Measurements from ENCODE around the gene FLVCR2. TPM values are rescaled to one million over a fixed set of nuclear protein-coding genes. Genes with fewer than 3 reads are reported as not detected.

FLVCR2 gene
- total RNA-seq, 2 experiments from 2014 or later = 1.1 to 6.2 TPM

GRCh38 chr14:75626396-75626795 is 48.0 kb downstream of the FLVCR2 start:
- Mint-ChIP-seq H3K9me3 (no peaks in the 10 kb centered on the region), H3K4me3 (no peak overlapping the region), H3K36me3 (ENCODE audit: low read depth) (no peaks in the 10 kb centered on the region), H3K27ac (no peak overlapping the region), H3K4me1 (no peaks in the 10 kb centered on the region), H3K27me3 (no peaks in the 10 kb centered on the region)
- DNase-seq = no peak
- ChIA-PET POLR2A (no interaction called here), CTCF (interaction anchor here (1.5 kb wide), 1 partner anchor 49 kb away, joined by 3 read pairs; no protein-coding TSS in a partner anchor)

DNA sequence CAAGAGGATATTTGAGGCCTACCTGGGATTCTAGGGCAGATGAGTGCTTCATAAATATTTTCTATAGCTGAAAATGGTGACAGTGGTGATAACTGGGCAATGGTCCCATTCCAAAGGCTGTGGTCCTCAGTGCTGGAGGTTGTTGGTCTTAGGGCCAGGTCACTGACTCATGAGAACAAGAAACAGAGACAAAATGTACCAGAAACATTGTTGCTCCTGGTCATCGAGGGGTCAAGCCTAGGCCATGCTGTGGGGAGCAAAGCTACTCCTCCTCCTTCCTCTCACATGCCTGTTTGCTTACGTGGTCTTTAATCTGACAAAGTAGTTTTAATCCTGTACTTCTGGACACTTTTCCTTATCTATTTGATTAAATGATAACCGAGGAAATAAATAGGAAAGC is 48.4 kb downstream of the FLVCR2 start:
- ChIA-PET POLR2A (no interaction called here), CTCF (interaction anchor here (1.5 kb wide), 1 partner anchor 49 kb away, joined by 3 read pairs; no protein-coding TSS in a partner anchor)
- no peaks in the 10 kb centered on the region for H3K36me3 Mint-ChIP-seq (ENCODE audit: low read depth)
- no peak overlapping the region for H3K4me3 Mint-ChIP-seq
- DNase-seq = no peak
- H3K4me1 Mint-ChIP-seq = no peaks in the 10 kb centered on the region
- H3K9me3 Mint-ChIP-seq = no peaks in the 10 kb centered on the region
- no peaks in the 10 kb centered on the region for H3K27me3 Mint-ChIP-seq
- no peak overlapping the region for H3K27ac Mint-ChIP-seq

GRCh38 chr14:75627406-75627805 is 49.0 kb downstream of the FLVCR2 start:
- Mint-ChIP-seq H3K27ac (no peak overlapping the region), H3K4me3 (no peak overlapping the region), H3K4me1 (no peaks in the 10 kb centered on the region), H3K36me3 (ENCODE audit: low read depth) (no peaks in the 10 kb centered on the region), H3K9me3 (no peaks in the 10 kb centered on the region), H3K27me3 (no peaks in the 10 kb centered on the region)
- no peak for DNase-seq
- CTCF ChIA-PET = no interaction called here
- POLR2A ChIA-PET = no interaction called here

DNA sequence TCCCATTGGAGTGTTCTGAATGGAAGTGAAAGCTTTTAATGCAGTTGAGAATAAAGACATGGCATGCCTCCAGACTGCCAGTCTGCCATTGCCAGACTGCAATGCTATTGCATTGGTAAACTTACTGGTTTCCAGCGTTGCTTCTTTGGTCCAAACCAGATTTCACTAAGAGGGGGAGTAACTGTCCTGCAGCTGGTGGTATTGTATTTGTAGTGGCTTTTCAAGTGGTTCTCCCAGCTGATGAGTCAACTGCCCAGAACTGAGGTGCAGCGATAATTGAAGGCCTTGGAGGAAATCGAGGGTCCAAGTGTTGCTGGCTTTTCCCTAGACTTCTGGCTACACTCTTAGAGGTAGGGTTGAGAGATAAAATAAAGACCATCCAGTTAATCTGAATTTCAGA is 50.4 kb downstream of the FLVCR2 start:
- no peaks in the 10 kb centered on the region for H3K36me3 Mint-ChIP-seq (ENCODE audit: low read depth)
- H3K9me3 Mint-ChIP-seq = no peaks in the 10 kb centered on the region
- ChIA-PET CTCF (interaction anchor here (0.7 kb wide), 1 partner anchor 527 kb away, joined by 4 read pairs; no protein-coding TSS in a partner anchor), POLR2A (interaction anchor here (0.6 kb wide), 1 partner anchor 19 kb away, joined by 5 read pairs; no protein-coding TSS in a partner anchor)
- H3K27me3 Mint-ChIP-seq = no peaks in the 10 kb centered on the region
- no peak overlapping the region for H3K27ac Mint-ChIP-seq
- no peaks in the 10 kb centered on the region for H3K4me1 Mint-ChIP-seq
- no peak overlapping the region for H3K4me3 Mint-ChIP-seq
- no peak for DNase-seq

- CTCF ChIA-PET = no interaction called here
- Mint-ChIP-seq H3K4me1 (no peaks in the 10 kb centered on the region), H3K27me3 (no peaks in the 10 kb centered on the region), H3K4me3 (no peak overlapping the region), H3K36me3 (ENCODE audit: low read depth) (no peaks in the 10 kb centered on the region), H3K27ac (no peak overlapping the region), H3K9me3 (no peaks in the 10 kb centered on the region)
- no peak for DNase-seq
- POLR2A ChIA-PET = no interaction called here
These were observed 52.5 kb downstream of the FLVCR2 start for GRCh38 chr14:75630695-75631452.

GRCh38 chr14:75631453-75631831 is 53.0 kb downstream of the FLVCR2 start:
- no peak for DNase-seq
- ChIA-PET POLR2A (no interaction called here), CTCF (interaction anchor here (1.1 kb wide), 1 partner anchor 11 kb away, joined by 3 read pairs; no protein-coding TSS in a partner anchor)
- H3K27me3 Mint-ChIP-seq = no peaks in the 10 kb centered on the region
- H3K4me1 Mint-ChIP-seq = no peaks in the 10 kb centered on the region
- no peak overlapping the region for H3K27ac Mint-ChIP-seq
- H3K9me3 Mint-ChIP-seq = no peaks in the 10 kb centered on the region
- H3K4me3 Mint-ChIP-seq = no peak overlapping the region
- H3K36me3 Mint-ChIP-seq (ENCODE audit: low read depth) = no peaks in the 10 kb centered on the region

GRCh38 chr14:75634848-75635247 is 56.4 kb downstream of the FLVCR2 start:
- ChIA-PET POLR2A (interaction anchor here (0.6 kb wide), 1 partner anchor 317 kb away, joined by 3 read pairs; no protein-coding TSS in a partner anchor), CTCF (interaction anchor here (0.7 to 2.1 kb wide), 3 partner anchors 9 to 58 kb away, joined by 3 to 6 read pairs (median 3); no protein-coding TSS in a partner anchor)
- no peaks in the 10 kb centered on the region for H3K4me1 Mint-ChIP-seq
- no peak overlapping the region for H3K4me3 Mint-ChIP-seq
- no peaks in the 10 kb centered on the region for H3K9me3 Mint-ChIP-seq
- no peaks in the 10 kb centered on the region for H3K36me3 Mint-ChIP-seq (ENCODE audit: low read depth)
- DNase-seq = no peak
- no peaks in the 10 kb centered on the region for H3K27me3 Mint-ChIP-seq
- no peak overlapping the region for H3K27ac Mint-ChIP-seq

GRCh38 chr14:75636100-75636692 is 57.8 kb downstream of the FLVCR2 start:
- Mint-ChIP-seq H3K4me3 (no peak overlapping the region), H3K4me1 (no peaks in the 10 kb centered on the region), H3K27me3 (no peaks in the 10 kb centered on the region), H3K9me3 (no peaks in the 10 kb centered on the region), H3K36me3 (ENCODE audit: low read depth) (no peaks in the 10 kb centered on the region), H3K27ac (no peak overlapping the region)
- ChIA-PET CTCF (interaction anchor here (0.6 to 1.1 kb wide), 3 partner anchors 18 to 1911 kb away, joined by 3 read pairs; no protein-coding TSS in a partner anchor), POLR2A (no interaction called here)
- DNase-seq = no peak

- Mint-ChIP-seq H3K4me1 (no peaks in the 10 kb centered on the region), H3K36me3 (ENCODE audit: low read depth) (no peaks in the 10 kb centered on the region), H3K9me3 (no peaks in the 10 kb centered on the region), H3K27ac (no peak overlapping the region), H3K27me3 (no peaks in the 10 kb centered on the region), H3K4me3 (no peak overlapping the region)
- ChIA-PET POLR2A (no interaction called here), CTCF (interaction anchor here (1.0 to 1.2 kb wide), 2 partner anchors 10 to 13 kb away, joined by 4 to 5 read pairs; no protein-coding TSS in a partner anchor)
- DNase-seq = no peak
These were observed 62.5 kb downstream of the FLVCR2 start for GRCh38 chr14:75640876-75641275.

DNA sequence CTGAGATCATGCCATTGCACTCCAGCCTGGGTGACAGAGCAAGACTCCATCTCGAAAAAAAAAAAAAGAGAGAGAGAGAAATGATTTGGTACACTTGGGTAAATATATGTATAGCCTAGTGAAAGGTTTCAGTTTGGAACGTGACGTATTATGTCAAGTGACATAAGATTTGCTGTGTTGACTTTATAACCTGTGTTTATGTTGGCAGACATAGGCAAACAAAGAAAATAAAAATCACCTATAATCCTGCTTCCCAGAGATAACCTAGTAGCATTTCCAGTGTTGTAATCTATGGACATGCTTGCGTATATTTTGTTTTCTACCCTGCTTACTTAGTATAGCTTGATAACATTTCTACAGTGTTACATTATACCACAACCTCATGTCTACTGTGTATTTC is 65.6 kb downstream of the FLVCR2 start:
- Mint-ChIP-seq H3K4me1 (no peaks in the 10 kb centered on the region), H3K27me3 (no peaks in the 10 kb centered on the region), H3K27ac (no peak overlapping the region), H3K9me3 (no peaks in the 10 kb centered on the region), H3K36me3 (ENCODE audit: low read depth) (peaks cover 2% of the 10 kb centered on the region), H3K4me3 (no peak overlapping the region)
- DNase-seq = no peak
- CTCF ChIA-PET = interaction anchor here (0.8 to 1.0 kb wide), 2 partner anchors 9 to 66 kb away, joined by 3 read pairs; no protein-coding TSS in a partner anchor
- POLR2A ChIA-PET = interaction anchor here (0.5 to 0.6 kb wide), 2 partner anchors 504 to 564 kb away, joined by 3 to 4 read pairs; no protein-coding TSS in a partner anchor

GRCh38 chr14:75645056-75645455 is 66.6 kb downstream of the FLVCR2 start:
- H3K4me1 Mint-ChIP-seq = no peaks in the 10 kb centered on the region
- no peak overlapping the region for H3K4me3 Mint-ChIP-seq
- H3K36me3 Mint-ChIP-seq (ENCODE audit: low read depth) = peaks cover 11% of the 10 kb centered on the region
- CTCF ChIA-PET = interaction anchor here (0.6 to 1.5 kb wide), 2 partner anchors 9 to 155 kb away, joined by 4 read pairs; no protein-coding TSS in a partner anchor
- no peaks in the 10 kb centered on the region for H3K27me3 Mint-ChIP-seq
- H3K9me3 Mint-ChIP-seq = no peaks in the 10 kb centered on the region
- DNase-seq = no peak
- POLR2A ChIA-PET = interaction anchor here (0.6 kb wide), 1 partner anchor 234 kb away, joined by 4 read pairs; no protein-coding TSS in a partner anchor
- no peak overlapping the region for H3K27ac Mint-ChIP-seq

DNA sequence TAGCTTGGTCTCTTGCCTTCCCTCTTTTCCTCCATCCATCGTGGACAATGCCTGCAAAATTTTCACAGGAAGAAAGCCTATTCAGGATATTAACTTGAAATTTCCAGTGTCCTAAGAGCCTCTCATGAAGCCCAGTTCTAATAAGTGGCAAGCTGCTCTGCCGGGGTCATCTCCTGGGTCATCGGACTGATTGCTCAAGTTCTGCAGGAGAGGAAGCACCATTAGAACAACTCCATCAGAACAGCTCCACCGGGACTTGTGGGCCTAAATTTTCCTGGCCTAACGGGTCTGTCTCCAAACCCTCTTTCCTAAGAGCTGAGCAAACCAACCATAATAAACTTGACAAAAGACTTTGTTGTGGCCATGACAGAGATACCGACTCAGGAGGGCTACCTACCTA is 68.3 kb downstream of the FLVCR2 start:
- Mint-ChIP-seq H3K27me3 (no peaks in the 10 kb centered on the region), H3K36me3 (ENCODE audit: low read depth) (peaks cover 25% of the 10 kb centered on the region), H3K4me3 (no peak overlapping the region), H3K9me3 (no peaks in the 10 kb centered on the region), H3K4me1 (no peaks in the 10 kb centered on the region), H3K27ac (no peak overlapping the region)
- ChIA-PET POLR2A (no interaction called here), CTCF (interaction anchor here (0.6 to 1.3 kb wide), 7 partner anchors 10 to 338 kb away, joined by 3 read pairs; no protein-coding TSS in a partner anchor)
- no peak for DNase-seq

DNA sequence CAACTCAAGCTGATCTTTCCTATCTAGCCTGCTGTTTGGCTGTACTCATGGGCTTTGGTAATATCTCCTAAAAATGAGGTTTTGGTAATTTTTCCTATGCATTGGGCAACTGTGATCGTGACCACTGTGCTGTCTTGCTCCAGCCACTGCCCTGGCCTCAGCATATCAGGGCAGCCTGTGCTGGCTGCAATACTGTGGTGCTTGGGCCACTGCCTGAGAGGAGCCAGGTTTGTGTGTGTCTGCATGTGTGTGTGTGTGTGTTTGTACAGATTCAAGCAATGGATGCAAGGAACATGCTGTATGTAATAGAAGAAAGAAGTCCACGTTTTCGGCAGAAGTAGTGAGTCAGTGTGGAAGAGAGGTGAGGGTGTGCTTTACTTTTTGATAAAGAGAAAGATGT is 69.2 kb downstream of the FLVCR2 start:
- Mint-ChIP-seq H3K4me3 (no peak overlapping the region), H3K4me1 (no peaks in the 10 kb centered on the region), H3K9me3 (no peaks in the 10 kb centered on the region), H3K36me3 (ENCODE audit: low read depth) (peaks cover 27% of the 10 kb centered on the region), H3K27ac (no peak overlapping the region), H3K27me3 (no peaks in the 10 kb centered on the region)
- ChIA-PET CTCF (interaction anchor here (0.7 to 1.3 kb wide), 5 partner anchors 9 to 339 kb away, joined by 3 read pairs; no protein-coding TSS in a partner anchor), POLR2A (no interaction called here)
- no peak for DNase-seq
